Stimulated activated naive CD8-positive, alpha-beta T cell treated with anti-CD3 and anti-CD28 coated beads, Interleukin-15, amount 100 ng/mL, for 72 hours (primary cell): ENCODE data around the gene CCDC185.

ENCODE experiments used
- ATAC-seq: fragments of 150-1000 bp; cut with Tn5 transposase; 2 replicates; pipeline ENCODE4 v1.10.0; 2021; ENCODE audit warnings: mild to moderate bottlenecking, moderate library complexity
- DNase-seq, 2 donors: peaks; one replicate each; pipeline ENCODE4 v3.0.0; 2021 to 2022
- H3K27ac Mint-ChIP-seq, 2 donors: one replicate each; pipeline ENCODE4 v1.8.0; 2022; ENCODE audit warnings: mild to moderate bottlenecking in 2 of 2, mixed read lengths in 2 of 2, moderate library complexity in 2 of 2
- H3K27me3 Mint-ChIP-seq: one replicate; pipeline ENCODE4 v1.8.0; 2022; ENCODE audit warnings: mixed read lengths
- H3K4me1 Mint-ChIP-seq: one replicate; pipeline ENCODE4 v1.8.0; 2022; ENCODE audit warnings: mild to moderate bottlenecking, mixed read lengths
- H3K4me3 Mint-ChIP-seq, 2 donors: one replicate each; pipeline ENCODE4 v1.8.0; 2022; ENCODE audit warnings: mild to moderate bottlenecking in 2 of 2, mixed read lengths in 2 of 2, moderate library complexity in 1 of 2
- H3K9me3 Mint-ChIP-seq, 2 donors: one replicate each; pipeline ENCODE4 v1.8.0; 2022; ENCODE audit warnings: mixed read lengths in 2 of 2

CCDC185 gene

GRCh38 chr1:223393275-223394214 is at the start of gene CCDC185:
Gene CCDC185, plus strand, starts transcription at chr1:223393415. Its CDS starts 61 bp downstream, at chr1:223393476.
- ATAC-seq (peak; percentile 43), DNase-seq (no peak)
- Mint-ChIP-seq H3K27me3 (peaks cover 47% of the 10 kb centered on the region), H3K4me3 (peak within 1 kb of the TSS; percentile 13 to 22), H3K9me3 (no peaks in the 10 kb centered on the region), H3K27ac (no peak within 1 kb of the TSS), H3K4me1 (no peaks in the 10 kb centered on the region)

GRCh38 chr1:223343692-223344091 is 49.5 kb upstream of the CCDC185 start:
- DNase-seq (no peak), ATAC-seq (no peak)
- Mint-ChIP-seq H3K9me3 (no peaks in the 10 kb centered on the region), H3K4me1 (no peaks in the 10 kb centered on the region), H3K4me3 (no peak overlapping the region), H3K27me3 (no peaks in the 10 kb centered on the region), H3K27ac (peak overlapping the region in 1 of 2 donors; percentile 38)

GRCh38 chr1:223344491-223344890 is 48.7 kb upstream of the CCDC185 start:
- no peaks in the 10 kb centered on the region for H3K4me1 Mint-ChIP-seq
- H3K27me3 Mint-ChIP-seq = no peaks in the 10 kb centered on the region
- DNase-seq (no peak), ATAC-seq (no peak)
- H3K27ac Mint-ChIP-seq = no peak overlapping the region
- no peaks in the 10 kb centered on the region for H3K9me3 Mint-ChIP-seq
- H3K4me3 Mint-ChIP-seq = no peak overlapping the region

- no peak overlapping the region for H3K27ac Mint-ChIP-seq
These were observed 47.5 kb upstream of the CCDC185 start for GRCh38 chr1:223345720-223346119.

GRCh38 chr1:223346311-223346710 is 46.9 kb upstream of the CCDC185 start:
- no peak for ATAC-seq
- Mint-ChIP-seq H3K4me1 (no peaks in the 10 kb centered on the region), H3K27me3 (no peaks in the 10 kb centered on the region), H3K27ac (peak overlapping the region in 1 of 2 donors; percentile 29), H3K9me3 (no peaks in the 10 kb centered on the region), H3K4me3 (no peak overlapping the region)
- DNase-seq = no peak

More at GRCh38 chr1:223345720-223346119, 47.5 kb upstream of the CCDC185 start:
- DNase-seq (no peak), ATAC-seq (no peak)
- Mint-ChIP-seq H3K9me3 (no peaks in the 10 kb centered on the region), H3K27me3 (no peaks in the 10 kb centered on the region), H3K4me1 (no peaks in the 10 kb centered on the region), H3K4me3 (no peak overlapping the region)

- no peaks in the 10 kb centered on the region for H3K4me1 Mint-ChIP-seq
- DNase-seq (no peak), ATAC-seq (no peak)
- H3K4me3 Mint-ChIP-seq = no peak overlapping the region
- H3K27ac Mint-ChIP-seq = no peak overlapping the region
- no peaks in the 10 kb centered on the region for H3K27me3 Mint-ChIP-seq
- H3K9me3 Mint-ChIP-seq = no peaks in the 10 kb centered on the region
These were observed 45.6 kb upstream of the CCDC185 start for GRCh38 chr1:223347583-223347982.

GRCh38 chr1:223348439-223348838 is 44.8 kb upstream of the CCDC185 start:
- no peaks in the 10 kb centered on the region for H3K27me3 Mint-ChIP-seq
- H3K4me1 Mint-ChIP-seq = no peaks in the 10 kb centered on the region
- no peak overlapping the region for H3K4me3 Mint-ChIP-seq
- ATAC-seq (no peak), DNase-seq (no peak)
- no peak overlapping the region for H3K27ac Mint-ChIP-seq
- H3K9me3 Mint-ChIP-seq = no peaks in the 10 kb centered on the region

- H3K4me1 Mint-ChIP-seq = no peaks in the 10 kb centered on the region
- DNase-seq (no peak), ATAC-seq (no peak)
- H3K9me3 Mint-ChIP-seq = no peaks in the 10 kb centered on the region
- H3K27me3 Mint-ChIP-seq = no peaks in the 10 kb centered on the region
- no peak overlapping the region for H3K27ac Mint-ChIP-seq
- no peak overlapping the region for H3K4me3 Mint-ChIP-seq
These were observed 44.0 kb upstream of the CCDC185 start for GRCh38 chr1:223349241-223349640.

GRCh38 chr1:223350361-223350908 is 42.8 kb upstream of the CCDC185 start:
- Mint-ChIP-seq H3K4me1 (no peaks in the 10 kb centered on the region), H3K27ac (no peak overlapping the region), H3K4me3 (no peak overlapping the region), H3K9me3 (no peaks in the 10 kb centered on the region), H3K27me3 (no peaks in the 10 kb centered on the region)
- no peak for ATAC-seq
- DNase-seq = no peak

GRCh38 chr1:223352944-223353343 is 40.3 kb upstream of the CCDC185 start:
- ATAC-seq = no peak
- no peaks in the 10 kb centered on the region for H3K4me1 Mint-ChIP-seq
- H3K4me3 Mint-ChIP-seq = no peak overlapping the region
- H3K9me3 Mint-ChIP-seq = no peaks in the 10 kb centered on the region
- DNase-seq = no peak
- H3K27ac Mint-ChIP-seq = peak overlapping the region in 1 of 2 donors; percentile 38
- H3K27me3 Mint-ChIP-seq = no peaks in the 10 kb centered on the region

GRCh38 chr1:223353939-223354338 is 39.3 kb upstream of the CCDC185 start:
- Mint-ChIP-seq H3K4me3 (no peak overlapping the region), H3K9me3 (no peaks in the 10 kb centered on the region), H3K27me3 (no peaks in the 10 kb centered on the region), H3K27ac (no peak overlapping the region), H3K4me1 (no peaks in the 10 kb centered on the region)
- DNase-seq (no peak), ATAC-seq (no peak)

- Mint-ChIP-seq H3K27me3 (no peaks in the 10 kb centered on the region), H3K4me3 (no peak overlapping the region), H3K4me1 (no peaks in the 10 kb centered on the region), H3K9me3 (no peaks in the 10 kb centered on the region), H3K27ac (no peak overlapping the region)
- DNase-seq (no peak), ATAC-seq (no peak)
These were observed 37.5 kb upstream of the CCDC185 start for GRCh38 chr1:223355699-223356098.

- Mint-ChIP-seq H3K4me3 (no peak overlapping the region), H3K9me3 (no peaks in the 10 kb centered on the region), H3K27ac (no peak overlapping the region), H3K27me3 (peaks cover 16% of the 10 kb centered on the region), H3K4me1 (peaks cover 16% of the 10 kb centered on the region)
- DNase-seq (no peak), ATAC-seq (no peak)
These were observed 34.4 kb upstream of the CCDC185 start for GRCh38 chr1:223358826-223359225.

GRCh38 chr1:223363057-223363855 is 30.0 kb upstream of the CCDC185 start:
- DNase-seq = peak; percentile 13 to 21
- Mint-ChIP-seq H3K27me3 (peaks cover 38% of the 10 kb centered on the region), H3K4me3 (peak overlapping the region; percentile 93 to 96), H3K9me3 (no peaks in the 10 kb centered on the region), H3K27ac (no peak overlapping the region), H3K4me1 (peaks cover 26% of the 10 kb centered on the region)
- ATAC-seq = peak; percentile 60

- ATAC-seq = peak; percentile 84
These were observed 29.1 kb upstream of the CCDC185 start, which contains the start of gene SUSD4 for GRCh38 chr1:223363856-223364684. Gene SUSD4, minus strand, starts transcription at chr1:223364176. Its CDS starts 751 bp downstream, at chr1:223363425.

More at GRCh38 chr1:223363856-223364684, 29.1 kb upstream of the CCDC185 start, which contains the start of gene SUSD4:
- Mint-ChIP-seq H3K4me3 (peak within 1 kb of the TSS; percentile 93 to 96), H3K9me3 (no peaks in the 10 kb centered on the region), H3K4me1 (peaks cover 26% of the 10 kb centered on the region), H3K27me3 (peaks cover 38% of the 10 kb centered on the region), H3K27ac (peak within 1 kb of the TSS in 1 of 2 donors; percentile 65)
- DNase-seq = peak; percentile 63 to 66
